Jurkat, Clone E6-1 (cell line): ENCODE results near the gene ZFP62. TPM values are rescaled to one million over a fixed set of nuclear protein-coding genes. Genes with fewer than 3 reads are reported as not detected.
A peak's percentile ranks its signal among the peaks of the same experiment; 100 is the strongest.
"Not testable (repeated sequence)": the region's sequence is repeated elsewhere in the genome, so short reads cannot be mapped to it uniquely, and the experiment has no call there.

Source experiments
- DNase-seq: peaks from one replicate; pipeline ENCODE4 v3.0.0-alpha.2; 2011; ENCODE audit warnings: low read depth, low spot score
- H3K4me3 ChIP-seq: 2 replicates; pipeline ENCODE4 v1.5.1; 2011; ENCODE audit warnings: mild to moderate bottlenecking, low read length, control low read depth, moderate library complexity
- polyA plus RNA-seq: library from polyadenylated mRNA; unstranded; fragments of >200 nt; gene quantifications from one replicate; pipeline ENCODE4 v1.2.1, GENCODE V29; 2012; ENCODE audit warnings: missing spikeins; ENCODE audit not compliant: insufficient read length, insufficient read depth

ZFP62 gene
- 30.5 TPM for polyA plus RNA-seq

- H3K4me3 ChIP-seq, result peak within 1 kb of the TSS; percentile 89
- peak; percentile 75 for DNase-seq
Observed at GRCh38 chr5:180860887-180861822, at the start of gene ZFP62. TSS of gene ZFP62 (minus strand) at chr5:180861276. CDS start at chr5:180861219, 57 bp downstream.

DNA sequence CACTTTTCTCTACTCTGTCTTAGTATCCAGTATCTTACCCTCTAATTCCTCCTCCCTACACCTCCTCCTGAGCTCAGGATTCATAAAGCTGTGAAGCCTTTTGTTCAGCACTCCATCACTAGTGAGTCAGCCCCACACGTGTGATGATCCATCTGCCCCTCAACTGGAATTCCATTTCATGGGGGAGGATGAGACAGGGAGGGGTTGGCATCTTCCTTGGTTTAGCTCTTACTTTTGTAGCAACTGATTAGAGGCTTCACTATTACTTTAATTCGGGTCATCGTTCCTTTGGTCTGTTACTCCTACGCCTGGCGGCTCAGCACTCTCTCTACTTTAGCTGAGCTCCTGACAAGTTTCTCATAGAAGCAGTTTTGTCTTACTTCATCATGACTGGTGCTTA lies 49.7 kb upstream of the ZFP62 start:
- no peak for DNase-seq
- no peak overlapping the region for H3K4me3 ChIP-seq

DNA sequence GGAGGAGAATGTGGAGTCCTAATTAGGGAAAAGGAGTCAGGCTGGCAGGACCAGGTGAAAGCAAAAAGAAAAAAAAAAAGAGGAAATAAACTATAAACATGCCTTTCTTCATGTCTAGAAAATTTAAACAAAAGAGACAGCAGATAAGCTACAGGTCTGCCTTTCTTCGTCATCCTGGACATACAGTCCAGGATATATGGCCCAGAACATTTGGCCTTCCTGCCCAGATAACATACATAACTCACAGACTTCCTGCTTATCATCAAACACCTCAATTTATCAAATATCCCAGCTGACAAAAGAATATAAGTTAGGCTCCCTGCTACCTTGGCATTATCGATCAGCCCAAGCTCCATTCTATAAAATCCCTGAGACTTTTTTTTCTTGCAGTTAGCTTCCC lies 49.1 kb upstream of the ZFP62 start:
- DNase-seq, result no peak
- no peak overlapping the region for H3K4me3 ChIP-seq

DNA sequence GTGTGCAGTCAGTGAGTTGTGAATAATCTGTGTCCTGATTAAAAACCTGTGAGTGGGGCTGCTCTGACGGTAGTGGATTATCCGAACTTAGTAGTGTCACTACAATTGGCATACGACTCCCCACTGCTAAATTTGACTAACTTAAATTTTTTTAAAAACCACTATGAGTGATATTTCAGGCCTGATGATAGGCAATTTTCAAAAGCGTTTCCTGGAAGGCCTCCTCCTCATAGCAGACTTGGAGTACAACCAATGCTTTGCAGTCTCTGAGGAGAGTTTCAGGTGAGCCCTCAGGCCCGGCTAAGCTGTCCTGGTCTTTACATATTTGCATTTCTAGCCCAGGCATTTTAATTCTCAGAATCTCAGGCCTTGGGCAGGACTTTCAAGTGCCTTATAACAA lies 48.7 kb upstream of the ZFP62 start:
- DNase-seq, result no peak

DNA sequence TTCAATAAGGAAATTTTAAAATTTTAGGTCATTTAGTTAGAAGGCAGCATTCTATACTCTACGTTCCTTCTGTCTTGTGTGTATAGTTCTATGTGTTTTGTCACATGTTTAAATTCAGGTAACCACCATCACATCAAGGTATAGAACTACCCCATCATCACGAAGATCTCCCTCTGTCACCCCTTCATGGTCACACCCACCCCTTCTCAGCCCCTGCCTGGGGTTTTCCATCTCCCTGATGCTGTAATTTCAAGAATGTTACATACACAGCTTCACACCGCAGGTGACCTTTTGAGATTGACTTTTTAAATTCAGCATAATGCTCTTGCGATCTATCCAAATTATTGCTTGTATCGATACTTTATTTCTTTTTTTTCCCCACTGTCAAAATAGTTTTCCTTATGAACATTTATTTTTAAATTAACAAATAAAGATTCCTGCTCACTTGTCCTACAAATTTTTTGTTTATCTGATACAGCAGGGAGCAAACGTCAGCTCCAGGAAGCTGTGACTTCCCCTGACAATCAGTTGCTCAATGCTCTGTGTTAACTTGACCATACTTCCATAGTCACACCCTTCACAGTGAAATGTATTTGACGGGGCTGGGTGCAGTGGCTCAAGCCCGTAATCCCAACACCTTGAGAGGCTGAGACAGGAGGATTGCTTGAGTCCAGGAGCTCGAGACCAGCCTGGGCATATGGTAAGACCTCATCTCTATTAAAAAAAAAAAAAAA lies 48.1 kb upstream of the ZFP62 start:
- no peak for DNase-seq
- H3K4me3 ChIP-seq, result no peak overlapping the region

More for the DNA sequence above, 48.7 kb upstream of the ZFP62 start:
- H3K4me3 ChIP-seq, result no peak overlapping the region

GRCh38 chr5:180908400-180908799 lies 47.3 kb upstream of the ZFP62 start:
- H3K4me3 ChIP-seq, result no peak overlapping the region
- DNase-seq, result no peak

DNA sequence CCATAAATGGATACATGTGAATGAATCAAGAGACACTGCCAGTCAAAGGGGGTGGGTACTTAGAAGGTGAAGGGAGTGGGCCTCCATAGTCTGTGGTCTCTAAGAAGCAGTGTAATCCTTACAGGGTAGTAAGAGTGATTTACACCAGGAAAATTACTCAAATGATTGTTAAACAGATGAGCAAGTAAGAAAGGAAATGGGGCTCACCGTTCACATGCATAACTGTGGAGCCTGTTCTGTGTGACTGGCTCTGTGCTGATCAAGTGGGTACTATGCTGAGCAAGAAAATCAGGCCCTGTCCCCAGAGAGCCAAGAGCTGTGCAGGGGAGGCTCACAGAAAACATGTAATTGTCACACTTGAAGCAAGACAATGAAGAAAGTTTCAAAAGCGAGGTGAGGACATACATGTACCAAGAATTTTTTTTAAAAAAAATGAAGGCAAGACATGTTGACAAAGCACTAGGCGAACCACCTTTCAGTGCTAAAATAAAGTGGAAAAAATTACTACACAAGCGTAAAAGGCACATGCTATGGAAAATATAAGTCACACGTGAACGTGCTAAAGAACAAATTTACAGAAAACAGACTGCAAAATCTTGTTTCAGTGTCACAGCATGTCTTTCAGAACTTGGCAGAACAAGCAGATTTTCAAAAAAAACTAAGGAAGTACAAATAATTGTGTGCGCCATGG lies 40.4 kb upstream of the ZFP62 start:
- DNase-seq, result no peak

GRCh38 chr5:180900178-180900577 lies 39.1 kb upstream of the ZFP62 start:
- DNase-seq, result no peak
- no peak overlapping the region for H3K4me3 ChIP-seq

More for the DNA sequence above, 40.4 kb upstream of the ZFP62 start:
- H3K4me3 ChIP-seq, result no peak overlapping the region

GRCh38 chr5:180898621-180899246 lies 37.7 kb upstream of the ZFP62 start, which contains the start of gene BTNL8:
TSS of gene BTNL8 (plus strand) at chr5:180899159. CDS start at chr5:180899311, 152 bp downstream.
- no peak for DNase-seq
- no peak within 1 kb of the TSS for H3K4me3 ChIP-seq

DNA sequence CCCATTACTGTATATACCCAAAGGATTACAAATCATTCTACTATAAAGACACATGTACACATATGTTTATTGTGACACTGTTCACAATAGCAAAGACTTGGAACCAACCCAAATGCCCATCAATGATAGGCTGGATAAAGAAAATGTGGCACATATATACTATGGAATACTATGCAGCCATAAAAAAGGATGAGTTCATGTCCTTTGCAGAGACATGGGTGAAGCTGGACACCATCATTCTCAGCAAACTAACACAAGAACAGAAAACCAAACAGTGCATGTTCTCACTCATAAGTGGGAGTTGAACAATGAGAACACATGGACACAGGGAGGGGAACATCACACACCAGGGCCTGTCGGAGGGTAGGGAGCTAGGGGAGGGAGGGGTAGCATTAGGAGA lies 34.3 kb upstream of the ZFP62 start:
- not testable (repeated sequence) for H3K4me3 ChIP-seq, DNase-seq

- DNase-seq, result no peak
- H3K4me3 ChIP-seq, result no peak overlapping the region
Observed at GRCh38 chr5:180889381-180889780, 28.3 kb upstream of the ZFP62 start.

- not testable (repeated sequence) for H3K4me3 ChIP-seq, DNase-seq
Observed at GRCh38 chr5:180885845-180886529, 24.9 kb upstream of the ZFP62 start.

DNA sequence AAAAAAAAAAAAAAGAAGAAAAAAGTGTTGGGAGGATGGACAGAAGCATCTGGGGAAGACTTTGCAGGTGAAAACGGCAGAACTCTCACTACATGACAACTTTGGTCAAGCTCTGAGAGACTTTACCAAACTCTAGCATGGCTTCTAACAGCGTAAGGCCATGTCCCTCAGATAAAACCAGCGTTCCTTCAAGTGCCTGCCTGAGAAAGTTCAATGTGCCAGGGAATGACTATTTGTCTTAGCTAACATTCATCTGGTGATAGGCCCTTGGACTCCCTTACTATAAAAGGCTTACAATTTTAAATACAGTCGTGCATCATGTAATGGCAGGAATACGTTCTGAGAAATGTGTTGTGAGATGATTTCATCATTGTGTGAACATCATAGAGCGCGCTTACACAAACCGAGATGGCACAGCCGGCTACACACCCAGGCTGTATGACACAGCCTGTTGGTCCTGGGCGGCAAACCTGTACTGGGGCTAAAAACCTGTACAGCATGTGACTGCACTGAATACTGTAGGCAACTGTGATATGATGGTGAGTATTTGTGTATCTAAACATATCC lies 14.9 kb upstream of the ZFP62 start:
- no peak overlapping the region for H3K4me3 ChIP-seq
- DNase-seq, result no peak

GRCh38 chr5:180874804-180875582 lies 13.9 kb upstream of the ZFP62 start:
- DNase-seq, result no peak
- no peak overlapping the region for H3K4me3 ChIP-seq

DNA sequence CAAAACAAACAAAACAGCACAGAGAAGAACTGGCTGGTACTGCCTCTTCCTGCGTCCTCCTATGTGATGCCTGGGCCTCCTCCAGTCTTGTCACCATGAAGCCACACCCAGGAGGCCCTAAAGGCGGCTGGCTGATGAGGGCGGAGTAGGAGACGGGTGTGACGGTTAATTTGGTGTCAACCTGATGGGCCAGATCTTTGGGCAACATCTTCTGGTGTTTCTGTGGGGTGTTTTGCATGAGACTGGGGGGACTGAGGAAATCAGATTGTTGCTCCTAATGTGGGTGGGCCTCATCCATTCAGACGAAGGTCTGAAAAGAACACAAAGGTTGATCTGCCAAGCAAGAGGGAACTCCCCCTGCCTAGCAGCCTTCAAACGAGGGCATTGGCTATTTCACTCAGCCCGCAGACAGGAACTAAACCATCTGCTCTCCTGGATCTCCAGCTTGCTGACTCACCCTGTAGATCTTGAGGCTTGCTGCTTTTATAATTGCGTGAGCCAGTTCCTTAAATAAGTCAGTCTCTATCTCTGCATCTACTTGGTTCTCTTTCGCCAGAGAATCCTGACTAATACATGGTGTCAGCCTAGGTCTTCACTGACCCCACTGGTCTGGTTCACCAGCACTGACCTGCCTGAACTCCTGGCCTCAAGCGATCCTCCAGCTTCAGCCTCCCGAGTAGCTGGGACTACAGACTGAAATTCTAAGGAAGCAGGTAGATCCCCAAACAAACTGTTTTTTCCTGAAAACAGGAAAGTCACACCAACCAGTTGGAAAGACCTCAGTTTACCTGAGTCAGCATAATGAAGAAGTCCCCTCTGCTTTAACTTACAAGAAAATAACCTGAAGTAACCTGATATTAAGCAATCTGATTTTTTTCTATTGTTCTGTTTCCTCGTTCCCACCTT lies 12.8 kb upstream of the ZFP62 start:
- no peak for DNase-seq
- H3K4me3 ChIP-seq, result no peak overlapping the region

GRCh38 chr5:180872419-180872818 lies 11.3 kb upstream of the ZFP62 start:
- H3K4me3 ChIP-seq, result no peak overlapping the region
- DNase-seq, result no peak
